K562 (cell line): ENCODE data around the gene WDR86. TPM values are rescaled to one million over a fixed set of nuclear protein-coding genes. Genes with fewer than 3 reads are reported as not detected.
A peak's percentile ranks its signal among the peaks of the same experiment; 100 is the strongest.

Source experiments
- CREM ChIP-seq: IDR thresholded peaks from 2 replicates; pipeline ENCODE4 v1.6.1; 2014; ENCODE audit warnings: antibody characterized with exemption, low read depth
- CTCFL ChIP-seq: IDR thresholded peaks from 2 replicates; pipeline ENCODE4 v1.6.1; 2011; ENCODE audit warnings: borderline replicate concordance, low read depth, mild to moderate bottlenecking, moderate library complexity, low read length; ENCODE audit not compliant: insufficient read depth, poor library complexity, severe bottlenecking
- E2F4 ChIP-seq: sonication (generic); formaldehyde crosslinking; IDR thresholded peaks from 2 replicates; pipeline ENCODE4 v1.8.0; 2022; ENCODE audit warnings: mild to moderate bottlenecking, low read depth, missing genetic modification reagents
- MAZ ChIP-seq, 2 experiments: fragments of 450-650 bp in 1 of 2; sonication (generic) in 1 of 2; formaldehyde crosslinking; IDR thresholded peaks in 1 of 2; conservative IDR thresholded peaks in 1 of 2; 2 replicates each; pipeline versions ENCODE4 v1.4.0 to v1.5.0; 2020; ENCODE audit warnings: mild to moderate bottlenecking in 1 of 2, missing genetic modification reagents in 1 of 2
- MEF2D ChIP-seq: conservative IDR thresholded peaks from 2 replicates; pipeline ENCODE4 v1.6.1; 2016; ENCODE audit warnings: low read depth, missing genetic modification characterization, missing compliant biosample characterization
- NCOA4 ChIP-seq: fragments of 450-650 bp; IDR thresholded peaks from 2 replicates; pipeline ENCODE4 v1.6.1; 2018; ENCODE audit warnings: mild to moderate bottlenecking; ENCODE audit not compliant: partially characterized antibody
- RBM39 ChIP-seq: fragments of 200-400 bp; formaldehyde crosslinking; optimal IDR thresholded peaks from 2 replicates; pipeline ENCODE3; 2018; ENCODE audit warnings: low read depth, low read length
- SMC3 ChIP-seq: conservative IDR thresholded peaks from 2 replicates; pipeline ENCODE4 v1.6.1; 2011; ENCODE audit warnings: low read depth, low read length, improper control_type of control experiment; ENCODE audit not compliant: insufficient read depth
- ZNF445 ChIP-seq: fragments of 250-450 bp; sonication (Bioruptor Pico); IDR thresholded peaks from 2 replicates; pipeline ENCODE4 v1.4.0; 2020; ENCODE audit warnings: low read depth, mild to moderate bottlenecking, moderate library complexity
- ZZZ3 ChIP-seq: fragments of 450-650 bp; IDR thresholded peaks from 2 replicates; pipeline ENCODE4 v1.6.1; 2016; ENCODE audit warnings: antibody characterized with exemption, mild to moderate bottlenecking, moderate library complexity
- polyA plus RNA-seq, 8 experiments: library from polyadenylated mRNA; depleted of rRNA in 4 of 8; stranded (reverse) in 5 of 8; unstranded in 3 of 8; fragments of >200 nt; fragmentation: Nextera tagmentation in 2 of 8; fragmentation: Illumina TruSeq in 1 of 8; extraction: Ambion mirVana in 2 of 8; extraction: Trizol in 1 of 8; gene quantifications; 2 replicates each; pipeline versions ENCODE4 v1.2.1 to v1.2.3, GENCODE V29; 2011 to 2014; ENCODE audit warnings: inconsistent platforms in 1 of 8, missing spikeins in 1 of 8
- total RNA-seq, 7 experiments: library from RNA; depleted of rRNA in 6 of 7; stranded (reverse); fragments of >200 nt in 6 of 7; fragmentation: Illumina TruSeq in 2 of 7; extraction: Trizol in 2 of 7; gene quantifications; 2 replicates each; pipeline versions ENCODE4 v1.2.1 to v1.2.3, GENCODE V29; 2011 to 2021; ENCODE audit warnings: low replicate concordance in 1 of 7

The WDR86 gene
- total and polyA plus RNA-seq, 9 of the 15 experiments (the other 6 are each of a cell fraction or from before 2014, with no cell fraction given), result 0.24 TPM; not detected in 8

GRCh38 chr7:151448261-151449252 is 38.7 kb upstream of the WDR86 start (continued):
- peak; percentile 69 for TF ChIP-seq CTCFL
- TF ChIP-seq ZZZ3, result no peak
- no peak for TF ChIP-seq MEF2D (tag)
- TF ChIP-seq NCOA4, result no peak
- no peak for TF ChIP-seq ZNF445 (CRISPR knock-in tag)
- TF ChIP-seq CREM, result no peak; the same call in 1 of the 2 replicates
- TF ChIP-seq E2F4 (CRISPR knock-in tag), result no peak
- TF ChIP-seq RBM39, result no peak
- peak in 1 of 2 experiments; percentile 57; a peak in 1 of 4 replicates for TF ChIP-seq MAZ (CRISPR knock-in tag; conservative IDR thresholded peaks at IDR 0.05 in 1 of 2, IDR thresholded peaks at IDR 0.05 in 1 of 2)
- TF ChIP-seq SMC3, result peak; percentile 95
